Testis (tissue), 2 donors: ENCODE results near the gene ROR2.

Experiments
- CTCF ChIP-seq, 3 experiments: fragments of 450-650 bp in 2 of 3; fragments of 200-600 bp in 1 of 3; sonication (generic) in 1 of 3; IDR thresholded peaks; one replicate each; pipeline ENCODE4 v1.5.1; 2016 to 2019; ENCODE audit warnings: antibody characterized with exemption in 3 of 3, mild to moderate bottlenecking in 2 of 3, moderate library complexity in 1 of 3
- POLR2A ChIP-seq: fragments of 450-650 bp; IDR thresholded peaks from one replicate; pipeline ENCODE4 v1.6.1; 2017; ENCODE audit warnings: antibody characterized with exemption, mild to moderate bottlenecking, moderate library complexity

DNA sequence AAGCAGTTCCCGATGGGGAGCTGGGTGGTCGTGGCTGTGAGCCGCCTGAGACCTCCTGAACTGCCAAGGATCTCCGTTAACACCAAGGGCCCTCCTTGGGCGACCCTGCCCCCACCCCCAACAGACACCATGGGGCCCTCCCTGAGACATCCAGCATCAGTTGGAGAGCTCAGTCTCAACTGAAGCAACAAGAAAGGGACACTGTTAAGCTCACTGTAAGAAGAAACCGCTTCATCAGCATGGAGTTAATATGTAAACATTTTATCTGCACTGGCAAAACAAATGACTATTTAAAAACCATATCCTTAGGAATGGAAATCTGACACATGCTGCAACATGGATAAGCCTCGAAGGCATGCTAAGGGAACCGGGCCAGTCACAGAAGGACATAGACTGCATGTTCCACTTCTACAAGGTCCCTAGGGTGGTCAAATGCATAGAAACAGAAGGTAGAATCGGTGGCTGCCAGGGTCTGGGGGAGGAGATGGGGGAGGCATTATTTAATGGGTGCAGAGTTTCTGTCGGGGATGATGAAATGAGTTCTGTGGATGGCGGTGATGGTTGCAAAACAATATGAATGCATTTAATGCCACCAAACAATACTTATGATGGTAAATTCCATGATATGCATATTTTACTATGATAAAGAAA is 47.4 kb downstream of the ROR2 start:
- TF ChIP-seq CTCF (IDR thresholded peaks at IDR 0.05) = no peak
- TF ChIP-seq POLR2A = no peak
